C4-2B (cell line): Measurements from ENCODE around the gene FCAR.
"Not testable (repeated sequence)": the region's sequence is repeated elsewhere in the genome, so short reads cannot be mapped to it uniquely, and the experiment has no call there.

Source experiments
- ZFX ChIP-seq: fragments of 450-650 bp; IDR thresholded peaks from 2 replicates; pipeline ENCODE4 v1.6.1; 2017
- TF ChIP-seq, protein P1 (sequence below): fragments of 450-650 bp; conservative IDR thresholded peaks from 2 replicates; pipeline ENCODE4 v1.5.1; 2017; ENCODE audit warnings: mild to moderate bottlenecking

GRCh38 chr19:54907899-54908298, 33.9 kb downstream of the FCAR start:
- TF ChIP-seq, protein P1, sequence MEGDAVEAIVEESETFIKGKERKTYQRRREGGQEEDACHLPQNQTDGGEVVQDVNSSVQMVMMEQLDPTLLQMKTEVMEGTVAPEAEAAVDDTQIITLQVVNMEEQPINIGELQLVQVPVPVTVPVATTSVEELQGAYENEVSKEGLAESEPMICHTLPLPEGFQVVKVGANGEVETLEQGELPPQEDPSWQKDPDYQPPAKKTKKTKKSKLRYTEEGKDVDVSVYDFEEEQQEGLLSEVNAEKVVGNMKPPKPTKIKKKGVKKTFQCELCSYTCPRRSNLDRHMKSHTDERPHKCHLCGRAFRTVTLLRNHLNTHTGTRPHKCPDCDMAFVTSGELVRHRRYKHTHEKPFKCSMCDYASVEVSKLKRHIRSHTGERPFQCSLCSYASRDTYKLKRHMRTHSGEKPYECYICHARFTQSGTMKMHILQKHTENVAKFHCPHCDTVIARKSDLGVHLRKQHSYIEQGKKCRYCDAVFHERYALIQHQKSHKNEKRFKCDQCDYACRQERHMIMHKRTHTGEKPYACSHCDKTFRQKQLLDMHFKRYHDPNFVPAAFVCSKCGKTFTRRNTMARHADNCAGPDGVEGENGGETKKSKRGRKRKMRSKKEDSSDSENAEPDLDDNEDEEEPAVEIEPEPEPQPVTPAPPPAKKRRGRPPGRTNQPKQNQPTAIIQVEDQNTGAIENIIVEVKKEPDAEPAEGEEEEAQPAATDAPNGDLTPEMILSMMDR: not testable (repeated sequence)
- not testable (repeated sequence) for TF ChIP-seq ZFX
